ENCODE results near the gene CHST12.

- TF ChIP-seq TAF1 (IDR thresholded peaks at IDR 0.05; ENCODE audit: low read depth, low read length) (no peak), POLR2A (IDR thresholded peaks at IDR 0.05; ENCODE audit: low read depth, low read length) (no peak), POLR2AphosphoS5 (IDR thresholded peaks at IDR 0.05; ENCODE audit: low read depth, low read length) (no peak), SPI1 (IDR thresholded peaks at IDR 0.05; ENCODE audit: low read depth, low read length) (no peak), POU2F2 (IDR thresholded peaks at IDR 0.05; ENCODE audit: low read depth, low read length) (no peak)
These were observed 28.3 kb upstream of the CHST12 start for GRCh38 chr7:2374830-2375728.
